ENCODE data around the gene PLB1. TPM values are rescaled to one million over a fixed set of nuclear protein-coding genes. Genes with fewer than 3 reads are reported as not detected.

PLB1 gene
- total and polyA plus RNA-seq, 9 of the 15 experiments (the other 6 are each of a cell fraction or from before 2014, with no cell fraction given) = 0.01 to 0.09 (median 0.07) TPM; not detected in 2

DNA sequence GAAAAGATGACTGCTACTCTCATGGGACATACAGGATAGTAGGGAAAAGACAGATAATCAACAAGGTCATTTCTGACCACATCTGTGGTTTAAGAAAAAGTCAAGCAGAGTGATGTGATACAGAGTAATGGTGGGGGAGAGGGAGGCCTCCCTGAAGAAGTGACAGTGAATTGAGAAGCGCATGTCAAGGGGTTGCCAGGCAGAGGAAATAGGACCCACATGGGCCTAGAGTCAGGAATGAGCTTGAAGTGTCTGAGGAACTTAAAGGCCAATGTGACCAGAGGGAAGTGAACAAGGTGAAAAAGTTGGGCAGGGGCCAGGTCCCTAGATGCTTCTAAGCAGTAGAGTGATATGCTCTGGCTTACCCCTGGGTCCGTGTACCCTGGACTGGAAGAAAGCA, 142.2 kb downstream of the PLB1 start:
- 31% methylated on average over 2 of the region's 2 CpGs for WGBS (ENCODE audit: insufficient coverage, low coverage, missing lambda C conversion rate)
- H2AFZ ChIP-seq (ENCODE audit: low read depth, low read length) = no peak overlapping the region
- ChIA-PET POLR2A (interaction anchor here (0.5 kb wide), 1 partner anchor 469 kb away, joined by 4 read pairs; no protein-coding TSS in a partner anchor), CTCF (ENCODE audit: low intra/inter-chr PET ratio) (no interaction called here)
- H3K4me3 ChIP-seq = no peak overlapping the region
- H3K9ac ChIP-seq (ENCODE audit: insufficient read depth in 1 of 2, low read depth in 2 of 2, low read length in 2 of 2) = no peak overlapping the region
- DNase-seq (ENCODE audit: extremely low read depth in 1 of 4, low spot score in 3 of 4) (no peak), FAIRE-seq (no peak), ATAC-seq (no peak)
- H3K27ac ChIP-seq (ENCODE audit: extremely low read depth, low read depth, low read length) = no peak overlapping the region
- intact Hi-C loops (cut with micrococcal nuclease) = no loop called here
- H3K79me2 ChIP-seq (ENCODE audit: control insufficient read depth, insufficient read depth, low read length) = no peaks in the 10 kb centered on the region
- no peaks in the 10 kb centered on the region for H3K9me1 ChIP-seq (ENCODE audit: control insufficient read depth, insufficient read depth, low read length)
- BruUV-seq (replicated peaks) = no TSS peak
- peaks cover 0 to 5% of the 10 kb centered on the region in 2 experiments; a peak in 3 of 5 replicates for H3K4me1 ChIP-seq (replicated peaks in 1 of 2; ENCODE audit: control insufficient read depth in 2 of 2, insufficient read depth in 2 of 2, low read length in 2 of 2)
- H4K20me1 ChIP-seq (replicated peaks; ENCODE audit: control insufficient read depth, insufficient read depth, low read length) = no peaks in the 10 kb centered on the region; the same call in 1 of the 2 replicates
- no peaks in the 10 kb centered on the region for H3K36me3 ChIP-seq (ENCODE audit: control insufficient read depth, insufficient read depth, low read length)
- no peaks in the 10 kb centered on the region for H3K9me3 ChIP-seq (replicated peaks; ENCODE audit: control insufficient read depth, insufficient read depth, low read depth, low read length)
- H3K27me3 ChIP-seq (ENCODE audit: control insufficient read depth in 2 of 2, insufficient read depth in 2 of 2, low read length in 2 of 2) = peaks cover 17 to 49% of the 10 kb centered on the region in 2 experiments; a peak in 4 of 5 replicates
- in situ Hi-C loops (cut with MboI) = no loop called here
- no peak overlapping the region for H3K4me2 ChIP-seq (ENCODE audit: insufficient read depth, low read length)
- no peak for TF ChIP-seq ZNF133 (CRISPR knock-in tag; IDR thresholded peaks at IDR 0.05)
- no peak for TF ChIP-seq MEIS2 (IDR thresholded peaks at IDR 0.05; ENCODE audit: partially characterized antibody)
- TF ChIP-seq ZNF41 (CRISPR knock-in tag; conservative IDR thresholded peaks at IDR 0.05) = no peak
- TF ChIP-seq, protein P1, sequence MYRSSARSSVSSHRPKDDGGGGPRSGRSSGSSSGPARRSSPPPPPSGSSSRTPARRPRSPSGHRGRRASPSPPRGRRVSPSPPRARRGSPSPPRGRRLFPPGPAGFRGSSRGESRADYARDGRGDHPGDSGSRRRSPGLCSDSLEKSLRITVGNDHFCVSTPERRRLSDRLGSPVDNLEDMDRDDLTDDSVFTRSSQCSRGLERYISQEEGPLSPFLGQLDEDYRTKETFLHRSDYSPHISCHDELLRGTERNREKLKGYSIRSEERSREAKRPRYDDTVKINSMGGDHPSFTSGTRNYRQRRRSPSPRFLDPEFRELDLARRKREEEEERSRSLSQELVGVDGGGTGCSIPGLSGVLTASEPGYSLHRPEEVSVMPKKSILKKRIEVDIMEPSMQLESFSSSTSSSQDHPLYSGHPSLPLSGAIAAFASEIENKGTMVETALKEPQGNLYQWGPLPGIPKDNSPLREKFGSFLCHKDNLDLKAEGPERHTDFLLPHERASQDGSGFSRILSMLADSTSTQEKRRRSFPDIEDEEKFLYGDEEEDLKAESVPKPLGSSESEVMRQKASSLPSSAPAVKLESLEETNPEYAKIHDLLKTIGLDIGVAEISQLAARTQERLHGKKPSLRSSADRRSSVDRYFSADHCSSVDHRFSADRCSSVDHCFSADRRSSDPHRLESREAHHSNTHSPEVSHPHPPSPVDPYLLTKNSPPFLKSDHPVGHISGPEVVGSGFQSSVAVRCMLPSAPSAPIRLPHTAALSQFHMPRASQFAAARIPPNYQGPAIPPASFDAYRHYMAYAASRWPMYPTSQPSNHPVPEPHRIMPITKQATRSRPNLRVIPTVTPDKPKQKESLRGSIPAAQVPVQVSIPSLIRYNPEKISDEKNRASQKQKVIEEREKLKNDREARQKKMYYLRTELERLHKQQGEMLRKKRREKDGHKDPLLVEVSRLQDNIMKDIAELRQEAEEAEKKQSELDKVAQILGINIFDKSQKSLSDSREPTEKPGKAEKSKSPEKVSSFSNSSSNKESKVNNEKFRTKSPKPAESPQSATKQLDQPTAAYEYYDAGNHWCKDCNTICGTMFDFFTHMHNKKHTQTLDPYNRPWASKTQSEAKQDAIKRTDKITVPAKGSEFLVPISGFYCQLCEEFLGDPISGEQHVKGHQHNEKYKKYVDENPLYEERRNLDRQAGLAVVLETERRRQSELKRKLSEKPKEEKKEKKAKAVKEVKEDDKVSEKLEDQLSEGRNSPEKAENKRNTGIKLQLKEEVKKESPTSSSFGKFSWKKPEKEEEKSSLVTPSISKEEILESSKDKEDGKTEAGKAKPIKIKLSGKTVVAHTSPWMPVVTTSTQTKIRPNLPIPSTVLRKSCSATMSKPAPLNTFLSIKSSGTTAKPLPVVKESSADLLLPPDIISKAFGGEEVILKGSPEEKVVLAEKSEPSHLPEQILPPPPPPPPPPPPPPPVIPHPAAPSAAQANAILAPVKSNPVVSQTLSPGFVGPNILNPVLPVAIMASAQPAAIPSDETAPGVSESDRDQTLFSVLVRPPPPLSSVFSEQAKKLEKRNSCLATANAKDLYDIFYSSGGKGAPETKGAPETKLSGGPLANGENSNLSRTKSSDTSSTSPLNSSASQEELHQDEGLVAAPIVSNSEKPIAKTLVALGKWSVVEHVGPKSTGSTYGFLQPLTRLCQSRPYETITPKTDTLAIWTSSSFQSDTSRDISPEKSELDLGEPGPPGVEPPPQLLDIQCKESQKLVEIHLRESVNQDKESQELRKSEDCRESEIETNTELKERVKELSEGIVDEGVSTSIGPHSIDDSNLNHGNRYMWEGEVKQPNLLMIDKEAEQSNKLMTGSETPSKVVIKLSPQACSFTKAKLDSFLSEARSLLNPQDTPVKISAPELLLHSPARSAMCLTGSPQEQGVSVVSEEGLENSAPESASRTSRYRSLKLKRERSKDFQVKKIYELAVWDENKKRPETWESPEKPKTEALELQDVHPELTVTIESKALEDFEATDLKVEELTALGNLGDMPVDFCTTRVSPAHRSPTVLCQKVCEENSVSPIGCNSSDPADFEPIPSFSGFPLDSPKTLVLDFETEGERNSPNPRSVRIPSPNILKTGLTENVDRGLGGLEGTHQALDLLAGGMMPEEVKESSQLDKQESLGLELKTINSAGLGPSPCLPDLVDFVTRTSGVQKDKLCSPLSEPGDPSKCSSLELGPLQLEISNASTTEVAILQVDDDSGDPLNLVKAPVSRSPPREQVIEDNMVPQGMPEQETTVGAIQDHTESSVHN (IDR thresholded peaks at IDR 0.05; ENCODE audit: borderline replicate concordance in 1 of 2, low read depth in 1 of 2) = no peak
- no peak for TF ChIP-seq CCAR2 (IDR thresholded peaks at IDR 0.05; ENCODE audit: low read depth, low read length)
- TF ChIP-seq HOXB6 (CRISPR knock-in tag; IDR thresholded peaks at IDR 0.05; ENCODE audit: borderline replicate concordance) = no peak
- TF ChIP-seq, protein P2, sequence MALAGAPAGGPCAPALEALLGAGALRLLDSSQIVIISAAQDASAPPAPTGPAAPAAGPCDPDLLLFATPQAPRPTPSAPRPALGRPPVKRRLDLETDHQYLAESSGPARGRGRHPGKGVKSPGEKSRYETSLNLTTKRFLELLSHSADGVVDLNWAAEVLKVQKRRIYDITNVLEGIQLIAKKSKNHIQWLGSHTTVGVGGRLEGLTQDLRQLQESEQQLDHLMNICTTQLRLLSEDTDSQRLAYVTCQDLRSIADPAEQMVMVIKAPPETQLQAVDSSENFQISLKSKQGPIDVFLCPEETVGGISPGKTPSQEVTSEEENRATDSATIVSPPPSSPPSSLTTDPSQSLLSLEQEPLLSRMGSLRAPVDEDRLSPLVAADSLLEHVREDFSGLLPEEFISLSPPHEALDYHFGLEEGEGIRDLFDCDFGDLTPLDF (CRISPR knock-in tag; IDR thresholded peaks at IDR 0.05) = no peak
- TF ChIP-seq RBM25 (IDR thresholded peaks at IDR 0.05; ENCODE audit: low read depth, low read length, severe bottlenecking) = no peak
- no peak for TF ChIP-seq HDAC6 (IDR thresholded peaks at IDR 0.05; ENCODE audit: low read depth, low read length)
- TF ChIP-seq, protein P3, sequence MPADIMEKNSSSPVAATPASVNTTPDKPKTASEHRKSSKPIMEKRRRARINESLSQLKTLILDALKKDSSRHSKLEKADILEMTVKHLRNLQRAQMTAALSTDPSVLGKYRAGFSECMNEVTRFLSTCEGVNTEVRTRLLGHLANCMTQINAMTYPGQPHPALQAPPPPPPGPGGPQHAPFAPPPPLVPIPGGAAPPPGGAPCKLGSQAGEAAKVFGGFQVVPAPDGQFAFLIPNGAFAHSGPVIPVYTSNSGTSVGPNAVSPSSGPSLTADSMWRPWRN (IDR thresholded peaks at IDR 0.05; ENCODE audit: low read depth) = no peak
- TF ChIP-seq, protein P4, sequence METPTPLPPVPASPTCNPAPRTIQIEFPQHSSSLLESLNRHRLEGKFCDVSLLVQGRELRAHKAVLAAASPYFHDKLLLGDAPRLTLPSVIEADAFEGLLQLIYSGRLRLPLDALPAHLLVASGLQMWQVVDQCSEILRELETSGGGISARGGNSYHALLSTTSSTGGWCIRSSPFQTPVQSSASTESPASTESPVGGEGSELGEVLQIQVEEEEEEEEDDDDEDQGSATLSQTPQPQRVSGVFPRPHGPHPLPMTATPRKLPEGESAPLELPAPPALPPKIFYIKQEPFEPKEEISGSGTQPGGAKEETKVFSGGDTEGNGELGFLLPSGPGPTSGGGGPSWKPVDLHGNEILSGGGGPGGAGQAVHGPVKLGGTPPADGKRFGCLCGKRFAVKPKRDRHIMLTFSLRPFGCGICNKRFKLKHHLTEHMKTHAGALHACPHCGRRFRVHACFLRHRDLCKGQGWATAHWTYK (CRISPR knock-in tag; IDR thresholded peaks at IDR 0.05) = no peak

All from K562 (cell line).